B cell (primary cell): ENCODE results near the gene DMAC2.

Source experiments
- CTCF ChIP-seq: fragments of 200-600 bp; IDR thresholded peaks from one replicate; pipeline ENCODE4 v1.8.0; 2022; ENCODE audit warnings: antibody characterized with exemption, mild to moderate bottlenecking
- EZH2 ChIP-seq: IDR thresholded peaks from 2 replicates; pipeline ENCODE4 v1.6.1; 2012; ENCODE audit warnings: borderline replicate concordance, low read depth, mild to moderate bottlenecking, moderate library complexity, low read length; ENCODE audit not compliant: insufficient read depth, poor library complexity, severe bottlenecking

GRCh38 chr19:41457241-41457640, 17.5 kb upstream of the DMAC2 start:
- TF ChIP-seq CTCF (no peak), EZH2 (no peak)
